ENCODE results near the gene SPATA31C1. TPM values are rescaled to one million over a fixed set of nuclear protein-coding genes. Genes with fewer than 3 reads are reported as not detected.

SPATA31C1 gene
- total RNA-seq, 2 experiments from 2014 or later = not detected

DNA sequence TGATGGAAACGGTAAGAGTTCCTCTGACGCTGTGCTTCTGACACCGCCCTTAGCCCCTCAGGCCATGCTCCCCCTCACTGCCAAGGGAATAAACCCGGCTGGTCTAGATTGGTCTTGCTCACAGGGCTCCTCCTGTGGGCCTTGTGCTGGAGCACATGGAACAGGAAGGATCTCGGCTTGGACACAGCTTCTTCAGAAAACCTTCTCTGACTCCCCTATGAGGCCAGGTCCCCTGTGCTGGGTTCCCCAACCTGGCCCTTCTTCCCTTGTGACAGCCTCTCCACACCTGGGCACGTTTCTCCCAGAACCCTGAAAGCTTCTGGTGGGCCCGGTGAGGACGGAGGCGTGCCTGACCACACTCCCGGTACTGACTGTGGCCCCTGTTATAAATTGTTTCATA lies 26.9 kb upstream of the SPATA31C1 start:
- H3K9me3 Mint-ChIP-seq = peaks cover 2% of the 10 kb centered on the region
- H3K4me1 Mint-ChIP-seq (ENCODE audit: low read depth) = no peaks in the 10 kb centered on the region
- H3K36me3 ChIP-seq (ENCODE audit: insufficient read depth, low read length) = no peaks in the 10 kb centered on the region
- no peaks in the 10 kb centered on the region for H3K4me1 ChIP-seq (ENCODE audit: insufficient read depth, low read length)
- H3K27me3 Mint-ChIP-seq = no peaks in the 10 kb centered on the region
- H3K4me3 ChIP-seq (ENCODE audit: low read length) = no peak overlapping the region
- no peak overlapping the region for H3K27ac ChIP-seq (ENCODE audit: low read depth in 1 of 2, low read length in 2 of 2)
- H3K4me3 Mint-ChIP-seq = no peak overlapping the region
- no peak for DNase-seq
- no peaks in the 10 kb centered on the region for H3K27me3 ChIP-seq (ENCODE audit: control insufficient read depth in 1 of 2, insufficient read depth in 2 of 2, low read length in 2 of 2)
- no peaks in the 10 kb centered on the region for H3K36me3 Mint-ChIP-seq (ENCODE audit: low read depth)
- ChIA-PET POLR2A (no interaction called here), CTCF (no interaction called here)
- H3K9me3 ChIP-seq (ENCODE audit: control insufficient read depth in 1 of 2, insufficient read depth in 1 of 2, low read length in 2 of 2) = no peaks in the 10 kb centered on the region
- no peak overlapping the region for H3K27ac Mint-ChIP-seq
- TF ChIP-seq, protein P1, sequence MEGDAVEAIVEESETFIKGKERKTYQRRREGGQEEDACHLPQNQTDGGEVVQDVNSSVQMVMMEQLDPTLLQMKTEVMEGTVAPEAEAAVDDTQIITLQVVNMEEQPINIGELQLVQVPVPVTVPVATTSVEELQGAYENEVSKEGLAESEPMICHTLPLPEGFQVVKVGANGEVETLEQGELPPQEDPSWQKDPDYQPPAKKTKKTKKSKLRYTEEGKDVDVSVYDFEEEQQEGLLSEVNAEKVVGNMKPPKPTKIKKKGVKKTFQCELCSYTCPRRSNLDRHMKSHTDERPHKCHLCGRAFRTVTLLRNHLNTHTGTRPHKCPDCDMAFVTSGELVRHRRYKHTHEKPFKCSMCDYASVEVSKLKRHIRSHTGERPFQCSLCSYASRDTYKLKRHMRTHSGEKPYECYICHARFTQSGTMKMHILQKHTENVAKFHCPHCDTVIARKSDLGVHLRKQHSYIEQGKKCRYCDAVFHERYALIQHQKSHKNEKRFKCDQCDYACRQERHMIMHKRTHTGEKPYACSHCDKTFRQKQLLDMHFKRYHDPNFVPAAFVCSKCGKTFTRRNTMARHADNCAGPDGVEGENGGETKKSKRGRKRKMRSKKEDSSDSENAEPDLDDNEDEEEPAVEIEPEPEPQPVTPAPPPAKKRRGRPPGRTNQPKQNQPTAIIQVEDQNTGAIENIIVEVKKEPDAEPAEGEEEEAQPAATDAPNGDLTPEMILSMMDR (IDR thresholded peaks at IDR 0.05) = no peak
- intact Hi-C loops (cut with DNase I, micrococcal nuclease) = no loop called here
- no peak for ATAC-seq (ENCODE audit: poor library complexity)

DNA sequence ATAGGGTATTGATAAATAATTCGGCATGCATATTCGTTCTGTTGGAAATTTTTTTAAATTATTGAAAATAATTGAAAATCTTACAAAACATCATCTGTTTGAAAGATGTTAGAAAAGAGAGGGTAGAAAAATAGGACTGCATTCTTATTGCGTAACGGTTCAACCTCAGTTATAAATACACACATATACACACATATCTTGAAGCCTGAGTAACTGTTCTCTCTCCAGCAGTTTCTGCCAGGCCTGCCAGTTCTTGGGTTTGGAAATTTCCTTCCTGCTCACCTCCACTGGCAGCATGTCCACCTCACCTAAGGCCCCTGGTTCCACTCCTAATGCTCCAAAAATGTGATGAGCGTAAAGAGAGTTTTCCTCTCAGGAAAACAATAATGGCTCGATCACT lies 26.0 kb upstream of the SPATA31C1 start:
- ATAC-seq (ENCODE audit: poor library complexity) = no peak
- peaks cover 0 to 1% of the 10 kb centered on the region in 2 experiments for H3K27me3 ChIP-seq (ENCODE audit: control insufficient read depth in 1 of 2, insufficient read depth in 2 of 2, low read length in 2 of 2)

DNA sequence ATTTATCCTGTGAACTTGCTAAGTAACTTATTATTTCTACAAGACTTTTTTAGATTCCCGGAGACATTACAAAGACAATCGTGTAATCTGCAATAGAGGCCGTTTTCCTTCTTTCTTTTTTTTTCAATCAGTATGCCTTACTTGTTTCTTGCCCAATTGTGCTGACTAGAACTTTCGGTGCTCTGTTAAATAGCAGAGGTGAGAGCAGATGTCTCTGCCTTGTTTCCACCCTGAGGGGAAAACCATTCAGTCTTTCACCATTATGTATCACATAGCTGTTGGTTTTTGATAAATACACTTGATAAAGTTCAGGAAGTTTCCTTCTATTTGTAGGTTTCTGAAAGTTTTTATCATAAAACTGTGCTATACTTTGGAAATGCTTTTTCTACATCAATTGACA lies 24.8 kb upstream of the SPATA31C1 start:
- Mint-ChIP-seq H3K4me3 (no peak overlapping the region), H3K27me3 (peaks cover 13% of the 10 kb centered on the region), H3K9me3 (peaks cover 2% of the 10 kb centered on the region), H3K36me3 (ENCODE audit: low read depth) (no peaks in the 10 kb centered on the region), H3K27ac (no peak overlapping the region), H3K4me1 (ENCODE audit: low read depth) (no peaks in the 10 kb centered on the region)
- peaks cover 3 to 5% of the 10 kb centered on the region in 2 experiments for H3K27me3 ChIP-seq (ENCODE audit: control insufficient read depth in 1 of 2, insufficient read depth in 2 of 2, low read length in 2 of 2)
- H3K9me3 ChIP-seq (ENCODE audit: control insufficient read depth in 1 of 2, insufficient read depth in 1 of 2, low read length in 2 of 2) = no peaks in the 10 kb centered on the region
- ChIA-PET CTCF (no interaction called here), POLR2A (no interaction called here)
- no peak overlapping the region for H3K4me3 ChIP-seq (ENCODE audit: low read length)
- no peak for DNase-seq
- intact Hi-C loops (cut with DNase I, micrococcal nuclease) = no loop called here
- TF ChIP-seq, protein P1 (IDR thresholded peaks at IDR 0.05) = no peak
- no peak for ATAC-seq (ENCODE audit: poor library complexity)
- H3K4me1 ChIP-seq (ENCODE audit: insufficient read depth, low read length) = no peaks in the 10 kb centered on the region
- no peaks in the 10 kb centered on the region for H3K36me3 ChIP-seq (ENCODE audit: insufficient read depth, low read length)
- no peak overlapping the region for H3K27ac ChIP-seq (ENCODE audit: low read depth in 1 of 2, low read length in 2 of 2)

More for the DNA sequence above, 26.0 kb upstream of the SPATA31C1 start:
- Mint-ChIP-seq H3K36me3 (ENCODE audit: low read depth) (no peaks in the 10 kb centered on the region), H3K4me1 (ENCODE audit: low read depth) (no peaks in the 10 kb centered on the region), H3K4me3 (no peak overlapping the region), H3K27ac (no peak overlapping the region), H3K9me3 (peaks cover 2% of the 10 kb centered on the region), H3K27me3 (peaks cover 5% of the 10 kb centered on the region)
- DNase-seq = no peak
- Histone ChIP-seq H3K27ac (ENCODE audit: low read depth in 1 of 2, low read length in 2 of 2) (no peak overlapping the region), H3K9me3 (ENCODE audit: control insufficient read depth in 1 of 2, insufficient read depth in 1 of 2, low read length in 2 of 2) (no peaks in the 10 kb centered on the region), H3K36me3 (ENCODE audit: insufficient read depth, low read length) (no peaks in the 10 kb centered on the region), H3K4me1 (ENCODE audit: insufficient read depth, low read length) (no peaks in the 10 kb centered on the region), H3K4me3 (ENCODE audit: low read length) (no peak overlapping the region)
- TF ChIP-seq, protein P1 (IDR thresholded peaks at IDR 0.05) = no peak
- ChIA-PET POLR2A (no interaction called here), CTCF (no interaction called here)
- intact Hi-C loops (cut with DNase I, micrococcal nuclease) = no loop called here

All from CD4-positive, alpha-beta T cell (primary cell).